ENCODE measurements around the gene MILR1.
"Not testable (repeated sequence)": the region's sequence is repeated elsewhere in the genome, so short reads cannot be mapped to it uniquely, and the experiment has no call there.

MILR1 gene

DNA sequence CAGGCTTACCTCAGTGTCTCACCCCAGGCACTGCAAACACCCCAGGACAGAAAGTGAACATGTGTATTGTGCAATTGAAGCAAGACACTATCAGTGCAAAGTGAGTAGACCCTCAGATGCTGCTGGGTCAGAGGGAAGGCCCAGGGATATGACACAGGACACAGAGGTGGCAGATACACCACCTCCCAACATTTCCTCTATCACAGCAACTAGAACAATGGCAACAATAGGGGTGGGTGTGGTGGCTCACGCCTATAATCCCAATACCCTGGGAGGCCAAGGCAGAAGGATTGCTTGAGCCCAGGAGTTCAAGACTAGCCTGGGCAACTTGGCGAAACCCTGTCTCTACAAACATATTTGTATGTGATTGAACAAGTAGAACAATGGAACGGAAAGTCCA lies 22.5 kb downstream of the MILR1 start:
- DNase-seq (ENCODE audit: low spot score): no peak

DNA sequence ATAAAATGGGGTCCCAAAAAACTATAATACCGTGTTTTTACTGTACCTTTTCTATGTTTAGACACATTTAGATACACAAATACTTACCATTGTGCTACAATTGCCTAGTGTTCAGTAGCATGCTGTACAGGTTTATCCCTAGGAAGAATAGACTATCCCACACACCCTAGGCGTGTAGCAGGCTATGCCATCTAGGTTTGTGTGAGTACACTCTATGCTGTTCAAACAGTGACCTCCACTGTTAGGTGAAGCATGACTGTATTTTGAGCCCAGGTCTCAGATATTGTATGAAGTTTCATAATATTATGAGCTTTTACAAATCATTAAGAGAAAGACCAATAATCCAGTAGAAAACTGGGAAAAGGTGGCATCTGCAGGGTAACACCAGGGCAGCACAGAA lies 23.6 kb downstream of the MILR1 start:
- DNase-seq (ENCODE audit: low spot score): no peak

- DNase-seq (ENCODE audit: low spot score): no peak
Observed at GRCh38 chr17:64477849-64478248, 28.9 kb downstream of the MILR1 start.

DNA sequence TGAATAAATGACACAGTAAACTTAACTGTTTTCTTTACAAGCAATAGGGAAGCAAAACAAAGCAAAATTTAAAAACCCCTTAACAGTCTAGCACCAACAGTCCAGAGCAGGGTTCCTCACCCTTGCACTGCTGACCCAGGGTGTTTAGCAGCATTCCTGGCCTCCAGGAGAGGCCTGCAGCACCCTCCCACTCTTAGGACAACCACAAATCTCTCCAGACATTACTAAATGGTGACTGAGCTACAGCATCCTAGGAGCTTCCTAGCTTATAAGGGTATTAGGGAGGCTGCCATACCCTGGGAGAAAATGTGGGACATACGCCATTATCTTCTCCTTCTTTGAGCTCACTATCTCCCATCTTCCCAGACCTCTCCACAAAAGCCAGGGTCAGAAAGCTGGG lies 32.0 kb downstream of the MILR1 start:
- no peak for DNase-seq (ENCODE audit: low spot score)

- DNase-seq (ENCODE audit: low spot score): no peak
Observed at GRCh38 chr17:64484380-64484779, 35.5 kb downstream of the MILR1 start.

- DNase-seq (ENCODE audit: low spot score): no peak
Observed at GRCh38 chr17:64488301-64488700, 39.4 kb downstream of the MILR1 start.

GRCh38 chr17:64491034-64491860 lies 42.3 kb downstream of the MILR1 start:
- peak; percentile 31 for DNase-seq (ENCODE audit: low spot score)

DNA sequence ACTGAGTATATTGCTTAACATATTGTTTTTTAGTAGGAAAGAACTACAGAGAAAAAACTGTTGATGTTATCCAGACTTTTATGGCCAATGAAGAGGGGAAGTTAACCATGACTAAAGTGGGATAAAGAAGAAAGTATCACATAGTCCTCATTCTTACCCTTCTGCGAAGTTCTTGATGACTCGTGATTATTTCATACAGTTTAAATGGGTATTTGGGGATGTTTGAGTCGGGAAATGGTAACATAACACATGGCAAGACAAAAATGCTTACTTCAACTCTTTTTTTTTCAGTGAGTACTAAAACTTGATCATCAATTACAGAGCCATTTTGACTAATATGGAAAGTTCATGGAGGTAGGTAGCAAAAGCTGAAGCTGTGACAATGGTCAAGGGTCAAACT lies 43.1 kb downstream of the MILR1 start:
- no peak for DNase-seq (ENCODE audit: low spot score)

GRCh38 chr17:64492481-64493109 lies 43.7 kb downstream of the MILR1 start:
- no peak for DNase-seq (ENCODE audit: low spot score)

DNA sequence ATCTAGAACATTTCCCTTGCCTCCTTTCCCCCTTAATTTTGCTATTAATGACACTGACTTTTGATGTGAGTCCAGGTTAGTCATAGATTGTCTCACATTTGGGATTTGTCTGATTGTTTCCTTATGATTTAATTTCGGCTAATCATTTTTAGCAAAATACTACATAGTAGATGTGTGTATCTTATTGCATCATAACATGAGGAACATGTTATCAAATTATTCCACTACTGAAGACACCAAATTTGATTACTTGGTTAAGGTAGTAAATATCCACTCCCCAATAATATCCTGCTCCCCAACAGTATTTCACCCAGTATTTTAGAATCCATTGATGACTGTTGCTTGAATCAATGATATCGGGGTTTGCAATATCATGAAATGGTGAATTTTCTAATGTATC lies 45.2 kb downstream of the MILR1 start:
- DNase-seq (ENCODE audit: low spot score): no peak

GRCh38 chr17:64495300-64495699 lies 46.4 kb downstream of the MILR1 start:
- DNase-seq (ENCODE audit: low spot score): not testable (repeated sequence)

- peak; percentile 54 for DNase-seq (ENCODE audit: low spot score)
Observed at GRCh38 chr17:64496348-64496785, 47.5 kb downstream of the MILR1 start.

DNA sequence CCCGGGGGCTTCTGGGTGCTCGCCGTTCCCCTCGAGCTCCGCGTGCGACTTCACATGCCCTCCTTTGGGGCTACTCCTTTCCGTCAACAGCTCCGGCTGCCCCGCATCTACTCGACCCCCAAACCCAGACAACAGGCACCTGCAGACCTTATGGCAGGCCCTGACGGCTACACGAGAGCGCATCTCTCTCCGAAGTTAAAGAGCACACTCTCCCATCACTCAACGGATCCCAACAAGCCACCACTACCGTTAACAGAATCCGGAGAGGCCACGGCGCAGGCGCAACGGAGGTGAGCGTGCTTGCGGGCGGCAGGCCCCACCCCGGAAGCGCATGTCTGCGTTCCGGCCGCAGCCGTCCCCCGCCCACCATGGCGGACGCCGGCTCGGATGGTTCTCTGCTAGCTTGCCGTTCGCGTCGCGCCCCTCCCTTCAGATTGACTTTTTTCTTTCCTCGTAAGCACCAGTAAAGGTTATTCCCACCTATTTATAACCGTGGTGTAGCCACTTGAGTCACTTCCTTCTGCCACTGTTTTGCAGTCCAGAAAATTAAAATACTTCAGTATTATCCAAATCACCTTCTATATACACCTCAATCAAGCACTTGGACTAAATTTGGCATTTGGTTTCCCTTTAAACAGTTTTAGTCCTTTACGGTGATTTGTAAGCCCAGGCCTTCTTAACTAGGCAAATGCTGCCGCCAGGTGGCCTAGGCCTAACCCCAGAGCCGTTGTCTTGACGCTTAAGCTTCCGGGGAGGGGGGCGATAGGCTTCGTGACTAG lies 48.1 kb downstream of the MILR1 start, which contains the start of gene POLG2:
Gene POLG2 (minus strand): TSS at position 269 of the 779 bp plus-strand sequence. CDS start 86 bp downstream, at position 183.
- peak; percentile 95 for DNase-seq (ENCODE audit: low spot score)

DNA sequence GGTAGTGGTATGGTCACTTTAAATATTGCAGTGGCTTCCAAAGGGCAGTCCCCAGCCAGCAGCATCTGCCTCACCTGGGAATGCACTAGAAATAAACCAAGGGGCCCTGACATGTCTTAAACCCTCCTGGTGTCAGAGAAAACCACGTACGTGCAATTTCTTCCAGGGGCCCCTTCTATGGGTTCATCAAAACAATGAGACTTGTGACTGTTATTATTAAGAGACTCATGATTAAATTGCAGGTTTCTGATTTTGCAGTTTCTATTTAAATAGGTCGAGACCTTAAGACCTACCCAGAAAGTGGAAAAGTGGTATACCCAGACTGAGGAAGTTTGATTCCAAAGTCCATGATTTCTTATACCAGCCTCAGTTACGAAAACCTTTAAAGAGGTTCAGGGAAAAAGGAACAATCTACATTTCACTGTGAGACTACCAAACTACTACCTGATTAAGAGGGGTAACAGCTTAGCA lies 48.7 kb downstream of the MILR1 start:
- DNase-seq (ENCODE audit: low spot score): no peak

GRCh38 chr17:64498308-64499203 lies 49.6 kb downstream of the MILR1 start:
- no peak for DNase-seq (ENCODE audit: low spot score)

GRCh38 chr17:64499805-64500486 lies 51.0 kb downstream of the MILR1 start:
- no peak for DNase-seq (ENCODE audit: low spot score)

DNA sequence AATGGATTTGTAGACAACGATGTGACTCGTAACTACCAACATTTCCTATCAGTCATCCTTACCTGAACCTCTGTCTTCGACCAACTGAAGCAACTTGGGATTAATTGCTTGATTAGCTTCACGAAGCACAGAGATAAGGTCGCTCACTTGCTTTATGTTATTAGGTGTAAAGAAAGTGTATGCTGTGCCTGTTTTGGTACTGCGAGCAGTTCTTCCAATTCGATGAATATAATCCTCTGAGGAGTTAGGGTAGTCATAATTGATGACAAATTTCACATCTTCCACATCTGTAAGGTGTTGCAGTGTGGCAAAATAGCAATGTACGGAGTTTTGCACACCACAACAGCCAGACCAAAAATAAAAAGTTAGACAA lies 51.6 kb downstream of the MILR1 start:
- no peak for DNase-seq (ENCODE audit: low spot score)

GRCh38 chr17:64500862-64501765 lies 52.2 kb downstream of the MILR1 start:
- no peak for DNase-seq (ENCODE audit: low spot score)

DNA sequence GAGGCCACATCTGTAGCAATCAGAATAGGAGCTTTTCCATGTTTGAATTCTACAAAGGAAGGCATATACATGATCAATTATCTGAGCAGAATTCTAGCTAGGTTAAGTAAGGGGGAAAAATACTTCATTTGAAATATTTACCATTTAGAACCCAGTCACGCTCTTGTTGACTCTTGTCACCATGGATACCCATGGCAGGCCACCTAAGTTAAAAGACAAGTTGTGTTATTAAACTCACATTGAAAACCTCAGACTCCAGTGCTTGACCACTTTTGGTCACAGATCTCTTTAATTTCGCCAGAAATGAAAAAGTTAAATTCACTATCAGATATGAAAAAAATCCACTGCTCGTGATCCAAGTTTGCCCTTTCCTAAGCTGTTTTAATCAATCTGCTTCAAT lies 53.1 kb downstream of the MILR1 start:
- no peak for DNase-seq (ENCODE audit: low spot score)

- no peak for DNase-seq (ENCODE audit: low spot score)
Observed at GRCh38 chr17:64502809-64503208, 53.9 kb downstream of the MILR1 start.
